H9 (cell line): ENCODE measurements around the gene SNX25. TPM values are rescaled to one million over a fixed set of nuclear protein-coding genes. Genes with fewer than 3 reads are reported as not detected.

Experiments used
- DNase-seq: peaks from one replicate; pipeline ENCODE4 v3.0.0-alpha.2; 2017
- H2AFZ ChIP-seq: one replicate; pipeline ENCODE4 v1.6.1; 2013; ENCODE audit warnings: mild to moderate bottlenecking, low read length, control low read depth, moderate library complexity
- H2AK5ac ChIP-seq: 2 replicates; pipeline ENCODE4 v1.6.1; 2013; ENCODE audit warnings: low read length, control low read depth, mixed read lengths; ENCODE audit not compliant: insufficient read length
- H2BK120ac ChIP-seq: one replicate; pipeline ENCODE4 v1.6.1; 2013; ENCODE audit warnings: low read depth, mild to moderate bottlenecking, low read length, control low read depth, inconsistent platforms; ENCODE audit not compliant: poor library complexity, severe bottlenecking
- H2BK12ac ChIP-seq: 2 replicates; pipeline ENCODE4 v1.6.1; 2013; ENCODE audit warnings: low read length, control low read depth, mixed read lengths, low read depth; ENCODE audit not compliant: insufficient read length
- H2BK15ac ChIP-seq: 2 replicates; pipeline ENCODE4 v1.6.1; 2013; ENCODE audit warnings: low read depth, low read length, control low read depth
- H2BK20ac ChIP-seq: one replicate; pipeline ENCODE4 v1.6.1; 2013; ENCODE audit warnings: low read depth, mild to moderate bottlenecking, low read length, control low read depth, inconsistent platforms; ENCODE audit not compliant: poor library complexity, severe bottlenecking
- H2BK5ac ChIP-seq: 2 replicates; pipeline ENCODE4 v1.6.1; 2013; ENCODE audit warnings: low read length, control low read depth, mixed read lengths; ENCODE audit not compliant: insufficient read length
- H3K14ac ChIP-seq: 2 replicates; pipeline ENCODE4 v1.6.1; 2013; ENCODE audit warnings: low read length, control low read depth; ENCODE audit not compliant: insufficient read depth
- H3K18ac ChIP-seq: 2 replicates; pipeline ENCODE4 v1.6.1; 2013; ENCODE audit warnings: low read depth, mild to moderate bottlenecking, mixed read lengths, low read length, control low read depth; ENCODE audit not compliant: insufficient read length
- H3K23ac ChIP-seq: 2 replicates; pipeline ENCODE4 v1.6.1; 2013; ENCODE audit warnings: low read length, control low read depth, mixed read lengths, low read depth; ENCODE audit not compliant: insufficient read length
- H3K23me2 ChIP-seq: 2 replicates; pipeline ENCODE4 v1.6.1; 2013; ENCODE audit warnings: low read depth, mild to moderate bottlenecking, mixed read lengths, low read length, control low read depth; ENCODE audit not compliant: insufficient read length, poor library complexity, severe bottlenecking
- H3K27ac ChIP-seq: 2 replicates; pipeline ENCODE4 v1.5.1; 2013; ENCODE audit warnings: low read length, control low read depth, mixed read lengths, low read depth; ENCODE audit not compliant: insufficient read length
- H3K27me3 ChIP-seq: 2 replicates; pipeline ENCODE4 v1.6.1; 2013; ENCODE audit warnings: low read length, control low read depth, inconsistent platforms; ENCODE audit not compliant: insufficient read depth
- H3K4ac ChIP-seq: 2 replicates; pipeline ENCODE4 v1.6.1; 2013; ENCODE audit warnings: low read depth, mild to moderate bottlenecking, control low read depth, inconsistent platforms, low read length, moderate library complexity
- H3K4me1 ChIP-seq: 2 replicates; pipeline ENCODE4 v1.6.1; 2013; ENCODE audit warnings: low read length, control low read depth, inconsistent platforms; ENCODE audit not compliant: insufficient read depth
- H3K4me2 ChIP-seq: 2 replicates; pipeline ENCODE4 v1.6.1; 2013; ENCODE audit warnings: low read length, control low read depth, mixed read lengths; ENCODE audit not compliant: insufficient read length, insufficient read depth
- H3K56ac ChIP-seq: 2 replicates; pipeline ENCODE4 v1.6.1; 2013; ENCODE audit warnings: low read depth, mild to moderate bottlenecking, mixed read lengths, low read length, control low read depth; ENCODE audit not compliant: insufficient read length
- H3K79me1 ChIP-seq: 2 replicates; pipeline ENCODE4 v1.6.1; 2013; ENCODE audit warnings: low read depth, mild to moderate bottlenecking, moderate library complexity, low read length, control low read depth, inconsistent platforms; ENCODE audit not compliant: insufficient read depth, poor library complexity, severe bottlenecking
- H3K79me2 ChIP-seq: 2 replicates; pipeline ENCODE4 v1.6.1; 2013; ENCODE audit warnings: low read length, control low read depth, inconsistent platforms; ENCODE audit not compliant: insufficient read depth
- H3K9ac ChIP-seq: 2 replicates; pipeline ENCODE4 v1.6.1; 2013; ENCODE audit warnings: low read length, control low read depth, mixed read lengths; ENCODE audit not compliant: insufficient read length; ENCODE audit errors: extremely low read depth
- H3K9me3 ChIP-seq: one replicate; pipeline ENCODE4 v1.6.1; 2013; ENCODE audit warnings: low read depth, low read length, inconsistent platforms; ENCODE audit not compliant: control insufficient read depth
- H3T11ph ChIP-seq: one replicate; pipeline ENCODE4 v1.6.1; 2013; ENCODE audit warnings: mild to moderate bottlenecking, low read length, control low read depth, inconsistent platforms
- H4K20me1 ChIP-seq: one replicate; pipeline ENCODE4 v1.6.1; 2013; ENCODE audit not compliant: control insufficient read depth, insufficient read length, insufficient read depth
- H4K5ac ChIP-seq: 2 replicates; pipeline ENCODE4 v1.6.1; 2013; ENCODE audit warnings: low read depth, mild to moderate bottlenecking, mixed read lengths, low read length, control low read depth; ENCODE audit not compliant: insufficient read length
- H4K8ac ChIP-seq: replicated peaks from 2 replicates; pipeline ENCODE4 v1.6.1; 2013; ENCODE audit warnings: low read length, control low read depth, mixed read lengths, low read depth; ENCODE audit not compliant: insufficient read length
- H4K91ac ChIP-seq: 2 replicates; pipeline ENCODE4 v1.6.1; 2013; ENCODE audit warnings: low read depth, mild to moderate bottlenecking, moderate library complexity, mixed read lengths, low read length, control low read depth; ENCODE audit not compliant: insufficient read length
- H3K27ac Mint-ChIP-seq, 3 experiments: 2 replicates in 2 of 3; 3 replicates in 1 of 3; pipeline ENCODE4 v1.8.0; 2020 to 2021; ENCODE audit warnings: mixed read lengths in 3 of 3, mild to moderate bottlenecking in 1 of 3, moderate library complexity in 1 of 3
- H3K27me3 Mint-ChIP-seq: 2 replicates; pipeline ENCODE4 v1.8.0; 2021; ENCODE audit warnings: low read depth, mild to moderate bottlenecking, moderate library complexity, mixed read lengths
- H3K36me3 Mint-ChIP-seq, 3 experiments: 2 replicates in 2 of 3; 3 replicates in 1 of 3; pipeline ENCODE4 v1.8.0; 2020 to 2021; ENCODE audit warnings: low read depth in 3 of 3, mixed read lengths in 3 of 3; ENCODE audit not compliant: insufficient read depth in 1 of 3
- H3K4me1 Mint-ChIP-seq, 2 experiments: 2 replicates each; pipeline ENCODE4 v1.8.0; 2020; ENCODE audit warnings: mixed read lengths in 2 of 2
- H3K4me3 Mint-ChIP-seq, 2 experiments: 2 replicates in 1 of 2; 3 replicates in 1 of 2; pipeline ENCODE4 v1.8.0; 2020 to 2021; ENCODE audit warnings: mild to moderate bottlenecking in 2 of 2, mixed read lengths in 2 of 2, moderate library complexity in 1 of 2
- H3K9me3 Mint-ChIP-seq, 2 experiments: 2 replicates in 1 of 2; 3 replicates in 1 of 2; pipeline ENCODE4 v1.8.0; 2020; ENCODE audit warnings: mild to moderate bottlenecking in 2 of 2, mixed read lengths in 2 of 2, moderate library complexity in 1 of 2
- CTCF ChIP-seq: fragments of 200-600 bp; sonication (generic); conservative IDR thresholded peaks from 3 replicates; pipeline ENCODE4 v1.8.0; 2021; ENCODE audit warnings: antibody characterized with exemption, mild to moderate bottlenecking
- WGBS: extraction: QIAGEN DNeasy Blood & Tissue Kit; methylation state at CpG from one replicate; pipeline ENCODE4 v1.1.7; 2013; ENCODE audit warnings: missing lambda C conversion rate, low lambda C conversion rate, mixed read lengths; ENCODE audit not compliant: insufficient read length; ENCODE audit errors: extremely low coverage; 5-methylcytosine and 5-hydroxymethylcytosine counted together
- total RNA-seq: library from RNA; stranded (reverse); gene quantifications from 2 replicates; pipeline ENCODE4 v1.2.1, GENCODE V29; 2021

SNX25 gene
- total RNA-seq, 1 experiment from 2014 or later: 28.2 TPM

GRCh38 chr4:185219551-185220344 is 10.3 kb downstream of the SNX25 start:
- Histone ChIP-seq H4K91ac (no peak overlapping the region), H4K8ac (no peak overlapping the region), H3K9ac (no peak overlapping the region), H2AFZ (no peak overlapping the region), H2BK5ac (no peak overlapping the region), H3K79me1 (peaks cover 8% of the 10 kb centered on the region), H2BK15ac (no peak overlapping the region), H3K56ac (no peak overlapping the region), H3K9me3 (no peaks in the 10 kb centered on the region), H3K14ac (no peak overlapping the region), H3K27me3 (no peaks in the 10 kb centered on the region), H2AK5ac (no peak overlapping the region), H4K20me1 (no peaks in the 10 kb centered on the region), H3K4me1 (peaks cover 3% of the 10 kb centered on the region; the same call in 1 of the 2 replicates), H2BK20ac (no peak overlapping the region), H3K4ac (no peak overlapping the region), H3K27ac (no peak overlapping the region), H3K18ac (no peak overlapping the region), H4K5ac (no peak overlapping the region), H3T11ph (no peak overlapping the region), H2BK12ac (no peak overlapping the region), H2BK120ac (no peak overlapping the region), H3K79me2 (no peaks in the 10 kb centered on the region), H3K4me2 (no peak overlapping the region), H3K23me2 (no peaks in the 10 kb centered on the region), H3K23ac (no peak overlapping the region)
- Mint-ChIP-seq H3K4me3 (no peak overlapping the region; a peak in 1 of 5 replicates), H3K36me3 (peaks cover 0 to 4% (median 3%) of the 10 kb centered on the region in 3 experiments; a peak in 2 of 7 replicates), H3K27me3 (no peaks in the 10 kb centered on the region), H3K4me1 (peaks cover 17 to 20% of the 10 kb centered on the region in 2 experiments), H3K9me3 (no peaks in the 10 kb centered on the region), H3K27ac (peak overlapping the region in 1 of 3 experiments; percentile 72; a peak in 1 of 7 replicates)
- no peak for DNase-seq
- no CpG with 5 or more reads among the region's 3 CpGs for WGBS
- no peak for TF ChIP-seq CTCF
